ENCODE measurements around the gene AKIP1.
"Not testable (repeated sequence)": the region's sequence is repeated elsewhere in the genome, so short reads cannot be mapped to it uniquely, and the experiment has no call there.

AKIP1 gene

DNA sequence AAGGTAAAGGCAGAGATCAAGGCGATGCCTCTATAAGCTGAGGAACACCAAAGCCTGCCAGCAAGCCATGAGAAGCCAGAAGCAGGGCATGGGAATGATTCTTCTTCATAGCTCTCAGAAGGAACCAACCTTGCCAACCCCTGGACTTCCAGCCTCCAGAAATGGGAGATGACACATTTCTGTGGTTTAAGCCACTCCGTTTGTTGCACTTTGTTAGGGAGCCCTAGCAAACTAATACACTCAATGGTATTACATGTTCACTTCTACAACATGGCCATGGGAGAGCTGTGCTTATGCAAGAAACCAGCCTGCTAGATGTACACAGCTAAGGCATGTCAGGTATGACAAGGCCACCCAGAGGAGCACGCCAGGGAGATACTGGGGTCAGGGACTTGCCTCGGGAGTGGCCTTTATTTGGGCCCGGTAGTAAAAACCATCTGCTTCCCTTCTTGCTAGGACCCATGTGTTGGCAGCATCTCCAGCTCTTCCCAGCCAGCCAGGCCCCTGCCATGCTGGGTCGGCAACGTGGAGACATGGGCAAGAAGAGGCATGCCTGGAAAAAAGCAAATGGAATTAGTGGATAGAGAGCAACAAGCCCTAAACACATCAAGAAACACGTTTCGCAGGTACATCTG, 18.1 kb downstream of the AKIP1 start:
- Histone ChIP-seq H3K9me3 (no peaks in the 10 kb centered on the region), H3K4me1 (no peaks in the 10 kb centered on the region), H3K27me3 (ENCODE audit: low read depth) (no peaks in the 10 kb centered on the region), H3K4me3 (no peak overlapping the region), H3K36me3 (replicated peaks) (peaks cover 6% of the 10 kb centered on the region)
- DNase-seq (ENCODE audit: low spot score in 2 of 2) = no peak
- in situ Hi-C loops (cut with MboI; ENCODE audit: low sequenced_read_pairs) = no loop called here

DNA sequence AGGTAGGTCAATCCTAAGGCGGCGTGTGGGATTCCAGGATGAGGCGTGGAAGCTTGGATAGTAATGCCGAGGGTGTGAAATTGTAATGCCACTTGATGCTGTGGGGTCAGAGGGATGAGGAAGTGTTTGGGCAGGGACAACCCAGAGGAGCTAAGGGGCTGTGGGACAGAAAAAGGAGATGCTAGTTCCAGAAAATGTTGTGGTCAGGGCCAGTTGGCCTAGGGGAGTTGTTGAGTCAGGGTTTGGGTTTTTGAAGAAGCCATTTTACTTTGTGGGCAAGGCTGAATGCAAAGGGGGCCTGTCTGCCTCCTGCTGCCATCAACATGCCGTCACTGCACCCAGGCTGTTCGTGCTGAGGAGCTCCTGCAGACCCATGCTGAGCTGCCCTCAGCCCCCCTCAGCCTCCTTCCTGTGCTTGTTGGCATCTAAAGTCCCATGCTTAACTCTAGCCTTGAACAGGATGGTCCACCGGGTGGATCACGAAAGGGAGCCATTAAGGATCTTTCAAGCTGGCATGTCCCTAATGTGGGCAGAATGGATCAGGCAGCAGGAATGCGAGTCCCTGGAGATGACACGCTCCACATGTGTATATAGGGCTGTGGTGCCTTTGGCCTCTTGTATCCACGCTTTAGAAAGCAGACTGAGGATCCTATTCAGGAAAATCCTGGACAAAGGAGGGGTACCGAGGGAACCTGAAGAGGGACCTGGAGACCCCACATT, 19.6 kb downstream of the AKIP1 start:
- Histone ChIP-seq H3K9me3 (no peaks in the 10 kb centered on the region), H3K27me3 (ENCODE audit: low read depth) (no peaks in the 10 kb centered on the region), H3K4me1 (peaks cover 4% of the 10 kb centered on the region; the same call in 1 of the 2 replicates), H3K36me3 (replicated peaks) (no peaks in the 10 kb centered on the region), H3K4me3 (no peak overlapping the region)
- in situ Hi-C loops (cut with MboI; ENCODE audit: low sequenced_read_pairs) = no loop called here
- no peak for DNase-seq (ENCODE audit: low spot score in 2 of 2)

DNA sequence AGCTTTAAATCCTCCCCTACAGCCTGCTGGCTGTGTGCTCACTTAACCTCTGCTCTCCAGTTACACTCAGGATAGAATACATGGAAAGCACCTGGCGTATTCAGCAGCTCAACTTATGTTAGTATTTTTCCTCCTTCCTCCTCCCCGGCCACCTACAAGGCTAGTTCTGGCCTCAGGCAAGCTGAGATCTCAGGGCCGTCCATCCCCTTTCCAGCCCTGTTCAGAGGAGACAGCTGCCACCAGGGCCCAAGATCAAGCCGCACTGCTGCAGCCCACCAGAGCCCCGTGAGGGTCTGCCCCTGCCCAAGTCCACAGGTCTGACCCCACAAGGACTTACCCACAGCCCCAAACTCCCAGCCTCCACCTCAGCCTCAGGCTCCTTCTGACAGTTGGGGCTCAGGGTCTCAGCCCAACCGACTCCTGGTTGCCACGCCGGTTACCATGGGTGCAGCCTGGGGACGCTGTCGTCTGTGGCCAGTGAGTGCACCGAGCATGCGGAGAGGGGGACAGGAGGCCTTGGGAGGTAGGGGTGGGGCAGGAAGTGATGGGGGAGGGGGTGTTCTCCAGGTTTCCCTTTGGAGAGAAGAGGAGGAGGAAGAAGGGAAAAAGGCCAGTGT, 21.7 kb downstream of the AKIP1 start, which contains the start of gene C11orf16:
Gene C11orf16, minus strand, starts transcription at position 384 of the 617 bp plus-strand sequence. CDS start 639 bp downstream, outside the sequence.
- Histone ChIP-seq H3K36me3 (replicated peaks) (no peaks in the 10 kb centered on the region), H3K4me1 (peaks cover 4% of the 10 kb centered on the region; the same call in 1 of the 2 replicates), H3K9me3 (no peaks in the 10 kb centered on the region), H3K27me3 (ENCODE audit: low read depth) (no peaks in the 10 kb centered on the region), H3K4me3 (no peak within 1 kb of the TSS)
- no peak for DNase-seq (ENCODE audit: low spot score in 2 of 2)
- in situ Hi-C loops (cut with MboI; ENCODE audit: low sequenced_read_pairs) = no loop called here

DNA sequence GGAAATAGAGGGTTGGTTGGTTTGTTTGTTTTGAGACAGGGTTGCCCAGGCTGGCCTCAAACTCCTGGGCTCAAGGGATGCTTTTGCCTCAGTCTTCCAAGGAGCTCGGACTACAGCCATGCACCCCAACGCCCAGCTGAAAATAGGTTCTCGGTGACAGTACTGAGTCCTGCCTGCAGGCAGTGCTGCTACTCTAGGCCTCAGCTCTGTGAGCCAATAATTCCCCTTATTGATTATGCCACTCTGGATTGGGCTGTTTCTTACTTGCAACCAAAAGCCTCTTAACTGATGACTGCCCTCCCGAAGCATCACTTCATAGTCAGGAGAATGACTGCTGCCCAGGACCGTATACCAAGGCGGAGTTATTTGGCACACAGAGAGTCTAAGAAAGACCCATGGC, 22.9 kb downstream of the AKIP1 start:
- no peak for DNase-seq (ENCODE audit: low spot score in 2 of 2)
- no peak overlapping the region for H3K4me3 ChIP-seq

DNA sequence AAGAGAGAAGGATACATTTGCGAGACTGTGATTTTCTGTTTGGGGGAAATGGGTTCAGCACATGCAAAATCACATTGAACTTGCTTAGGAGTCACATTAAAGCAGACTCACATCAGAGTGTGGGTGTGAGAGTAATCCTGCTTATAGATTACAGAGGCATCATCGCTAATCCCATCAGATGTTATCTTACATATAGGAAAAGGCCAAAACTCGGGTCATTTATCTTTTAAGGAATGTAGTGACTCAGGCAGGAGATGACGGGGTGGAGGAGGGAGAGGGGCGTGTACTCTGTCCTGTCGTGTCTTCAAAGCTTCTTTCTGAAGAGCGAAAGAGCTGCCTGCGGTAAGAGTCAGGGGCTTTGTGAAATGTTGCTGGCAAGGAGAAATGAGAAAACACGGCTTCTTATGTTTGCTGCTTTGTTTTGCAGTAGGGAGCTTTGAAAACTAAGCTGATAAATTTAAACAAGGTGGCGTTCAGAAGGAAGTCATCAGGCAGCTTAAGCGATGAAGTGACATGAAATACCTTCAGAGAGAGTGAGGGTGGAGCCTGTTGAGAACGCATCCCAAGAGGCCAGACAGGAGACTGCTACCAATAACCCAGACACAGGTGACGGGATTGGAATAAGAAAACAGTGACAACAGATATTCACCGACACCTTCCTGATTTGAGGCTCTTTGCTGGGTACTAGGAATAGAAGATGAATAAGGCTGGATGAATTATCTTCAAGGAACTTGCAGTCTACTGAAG, 23.9 kb downstream of the AKIP1 start:
- H3K4me1 ChIP-seq = peaks cover 4% of the 10 kb centered on the region; the same call in 1 of the 2 replicates
- peak; percentile 52 to 55 for DNase-seq (ENCODE audit: low spot score in 2 of 2)
- in situ Hi-C loops (cut with MboI; ENCODE audit: low sequenced_read_pairs) = no loop called here
- no peaks in the 10 kb centered on the region for H3K27me3 ChIP-seq (ENCODE audit: low read depth)
- no peaks in the 10 kb centered on the region for H3K36me3 ChIP-seq (replicated peaks)
- H3K9me3 ChIP-seq = no peaks in the 10 kb centered on the region
- no peak overlapping the region for H3K4me3 ChIP-seq

More for the DNA sequence above, 22.9 kb downstream of the AKIP1 start:
- in situ Hi-C loops (cut with MboI; ENCODE audit: low sequenced_read_pairs) = no loop called here
- H3K4me1 ChIP-seq = peaks cover 4% of the 10 kb centered on the region; the same call in 1 of the 2 replicates
- no peaks in the 10 kb centered on the region for H3K36me3 ChIP-seq (replicated peaks)
- H3K27me3 ChIP-seq (ENCODE audit: low read depth) = no peaks in the 10 kb centered on the region
- H3K9me3 ChIP-seq = no peaks in the 10 kb centered on the region

DNA sequence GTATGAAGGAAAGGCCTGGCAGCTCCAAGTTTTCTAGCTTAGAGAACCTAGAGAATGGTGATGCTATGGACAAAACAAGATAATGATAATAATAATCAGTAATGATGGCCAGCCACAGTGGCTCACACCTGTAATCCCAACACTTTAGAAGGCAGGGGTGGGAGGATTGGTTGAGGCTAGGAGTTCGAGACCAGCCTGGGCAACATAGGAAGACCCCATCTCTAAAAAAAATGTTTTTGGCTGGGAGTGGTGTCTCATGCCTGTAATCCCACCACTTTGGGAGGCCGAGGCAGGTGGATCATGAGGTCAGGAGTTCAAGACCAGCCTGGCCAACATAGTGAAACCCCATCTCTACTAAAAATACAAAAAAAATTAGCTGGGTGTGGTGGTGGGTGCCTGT, 24.8 kb downstream of the AKIP1 start:
- H3K36me3 ChIP-seq (replicated peaks); DNase-seq (ENCODE audit: low spot score in 2 of 2); in situ Hi-C loops (cut with MboI; ENCODE audit: low sequenced_read_pairs): not testable (repeated sequence)

DNA sequence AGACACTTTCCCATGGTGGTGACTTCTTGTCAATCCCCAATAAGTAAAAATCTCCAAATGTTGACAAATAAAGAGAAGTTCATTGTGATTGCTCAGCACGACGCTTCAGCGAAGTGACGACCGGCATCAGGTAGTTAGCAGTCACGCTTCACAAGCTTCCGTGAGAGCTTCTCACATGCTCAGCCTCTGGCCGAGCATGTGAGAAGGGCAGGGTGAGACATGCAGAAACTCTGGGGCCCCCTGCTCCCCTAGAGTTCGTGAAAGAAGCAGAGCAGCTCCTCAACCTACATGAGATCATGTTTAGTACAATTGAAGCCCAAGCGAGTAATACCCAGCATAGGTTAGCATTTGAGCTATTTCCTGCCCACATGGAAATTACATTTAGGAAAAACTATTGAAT, 26.2 kb downstream of the AKIP1 start:
- no peak for DNase-seq (ENCODE audit: low spot score in 2 of 2)
- no peak overlapping the region for H3K4me3 ChIP-seq
- H3K9me3 ChIP-seq = no peaks in the 10 kb centered on the region
- no peaks in the 10 kb centered on the region for H3K36me3 ChIP-seq (replicated peaks)
- in situ Hi-C loops (cut with MboI; ENCODE audit: low sequenced_read_pairs) = no loop called here
- H3K4me1 ChIP-seq = peaks cover 4% of the 10 kb centered on the region; the same call in 1 of the 2 replicates
- no peaks in the 10 kb centered on the region for H3K27me3 ChIP-seq (ENCODE audit: low read depth)

More for the DNA sequence above, 24.8 kb downstream of the AKIP1 start:
- H3K4me1 ChIP-seq; H3K4me3 ChIP-seq; H3K27me3 ChIP-seq (ENCODE audit: low read depth); H3K9me3 ChIP-seq: not testable (repeated sequence)

DNA sequence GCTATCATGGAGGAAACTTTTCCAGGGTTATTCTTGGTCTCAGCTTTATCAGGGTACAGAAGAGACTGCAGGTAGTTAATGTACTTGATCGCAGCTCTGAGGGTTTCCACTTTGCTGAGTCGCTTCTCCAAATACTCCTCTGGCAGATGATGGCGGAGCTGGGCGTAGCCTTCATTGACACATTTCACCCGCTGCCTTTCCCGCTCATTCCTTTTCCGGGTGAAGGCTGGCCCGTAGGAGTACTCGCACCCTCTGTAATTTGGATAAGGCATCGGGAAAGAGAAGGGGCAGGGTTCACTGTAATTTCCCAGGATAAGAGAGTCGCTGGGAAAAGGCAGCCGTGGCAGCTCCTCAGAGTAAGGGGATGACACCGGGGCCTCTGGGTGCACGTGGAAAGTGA, 26.7 kb downstream of the AKIP1 start:
- Histone ChIP-seq H3K4me3 (no peak overlapping the region), H3K27me3 (ENCODE audit: low read depth) (no peaks in the 10 kb centered on the region), H3K9me3 (no peaks in the 10 kb centered on the region), H3K4me1 (peaks cover 4% of the 10 kb centered on the region; the same call in 1 of the 2 replicates), H3K36me3 (replicated peaks) (no peaks in the 10 kb centered on the region)
- in situ Hi-C loops (cut with MboI; ENCODE audit: low sequenced_read_pairs) = no loop called here
- DNase-seq (ENCODE audit: low spot score in 2 of 2) = no peak

DNA sequence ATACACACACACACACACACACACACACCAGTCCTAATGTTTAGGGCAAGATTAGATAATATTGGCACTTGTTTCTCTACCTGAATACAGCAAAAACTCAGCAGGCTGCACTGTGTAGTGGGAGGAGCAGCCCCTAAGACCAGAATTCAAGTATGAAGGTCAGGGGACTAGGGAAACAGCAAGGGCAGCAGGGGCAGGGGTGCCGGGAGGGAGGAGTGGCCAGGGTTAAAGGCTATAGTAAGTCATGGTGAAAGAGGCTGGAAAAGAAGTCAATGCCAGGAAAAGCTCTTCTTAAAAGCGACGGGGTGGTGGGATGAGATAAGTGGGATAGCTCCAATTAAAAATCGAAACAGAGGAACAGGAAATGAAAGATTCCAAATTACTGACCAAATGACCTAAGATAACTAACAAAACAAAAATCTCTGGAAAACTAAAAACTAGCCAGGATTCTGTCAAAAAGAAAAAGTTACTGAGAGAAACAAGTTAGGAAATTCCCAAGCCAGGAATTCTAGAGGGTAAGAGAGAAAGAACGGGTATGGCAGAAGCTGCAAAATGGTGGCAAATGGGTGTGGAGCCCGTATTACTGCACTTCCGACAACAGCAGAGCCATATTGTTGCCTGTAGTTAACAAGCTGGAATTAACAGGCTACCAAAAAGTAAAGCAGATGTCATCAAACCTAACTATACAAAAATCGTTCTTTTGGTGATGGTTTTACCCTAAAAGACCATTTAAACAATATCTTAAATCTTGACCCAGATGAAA, 30.5 kb downstream of the AKIP1 start:
- no peak for DNase-seq (ENCODE audit: low spot score in 2 of 2)
- Histone ChIP-seq H3K36me3 (replicated peaks) (no peaks in the 10 kb centered on the region), H3K9me3 (no peaks in the 10 kb centered on the region), H3K27me3 (ENCODE audit: low read depth) (no peaks in the 10 kb centered on the region), H3K4me1 (no peaks in the 10 kb centered on the region), H3K4me3 (no peak overlapping the region)
- in situ Hi-C loops (cut with MboI; ENCODE audit: low sequenced_read_pairs) = no loop called here

DNA sequence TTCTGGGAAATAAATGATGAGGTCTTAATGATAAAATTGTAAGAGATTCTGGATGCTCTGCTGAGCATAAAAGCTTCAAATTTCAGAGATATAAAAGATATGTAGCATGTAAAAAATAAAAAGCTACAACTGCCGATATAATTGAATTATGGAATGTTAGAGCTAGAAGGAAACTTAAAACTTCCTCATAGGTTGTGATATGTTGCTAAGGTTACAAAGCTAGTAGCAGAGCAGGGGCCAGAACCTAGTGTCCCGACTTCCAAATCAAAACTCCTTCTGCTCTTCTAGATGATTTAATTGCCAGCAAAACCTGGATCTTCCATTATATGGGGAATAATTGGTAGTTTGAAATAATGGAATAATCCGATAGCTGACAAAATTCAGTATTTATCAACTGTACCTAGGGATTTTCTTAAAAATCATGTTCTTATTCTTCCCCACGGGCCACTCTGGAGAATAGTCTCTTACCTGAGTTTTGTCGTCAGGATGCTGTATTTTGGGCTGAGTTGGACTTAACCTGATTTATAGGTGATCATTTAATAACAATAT, 31.6 kb downstream of the AKIP1 start, which contains the start of gene ASCL3:
Gene ASCL3, minus strand, starts transcription at position 499 of the 549 bp plus-strand sequence. CDS start 4,855 bp downstream, outside the sequence.
- H3K36me3 ChIP-seq (replicated peaks) = no peaks in the 10 kb centered on the region
- no peaks in the 10 kb centered on the region for H3K27me3 ChIP-seq (ENCODE audit: low read depth)
- H3K4me3 ChIP-seq = no peak within 1 kb of the TSS
- no peaks in the 10 kb centered on the region for H3K4me1 ChIP-seq
- in situ Hi-C loops (cut with MboI; ENCODE audit: low sequenced_read_pairs) = no loop called here
- no peaks in the 10 kb centered on the region for H3K9me3 ChIP-seq
- DNase-seq (ENCODE audit: low spot score in 2 of 2) = no peak

DNA sequence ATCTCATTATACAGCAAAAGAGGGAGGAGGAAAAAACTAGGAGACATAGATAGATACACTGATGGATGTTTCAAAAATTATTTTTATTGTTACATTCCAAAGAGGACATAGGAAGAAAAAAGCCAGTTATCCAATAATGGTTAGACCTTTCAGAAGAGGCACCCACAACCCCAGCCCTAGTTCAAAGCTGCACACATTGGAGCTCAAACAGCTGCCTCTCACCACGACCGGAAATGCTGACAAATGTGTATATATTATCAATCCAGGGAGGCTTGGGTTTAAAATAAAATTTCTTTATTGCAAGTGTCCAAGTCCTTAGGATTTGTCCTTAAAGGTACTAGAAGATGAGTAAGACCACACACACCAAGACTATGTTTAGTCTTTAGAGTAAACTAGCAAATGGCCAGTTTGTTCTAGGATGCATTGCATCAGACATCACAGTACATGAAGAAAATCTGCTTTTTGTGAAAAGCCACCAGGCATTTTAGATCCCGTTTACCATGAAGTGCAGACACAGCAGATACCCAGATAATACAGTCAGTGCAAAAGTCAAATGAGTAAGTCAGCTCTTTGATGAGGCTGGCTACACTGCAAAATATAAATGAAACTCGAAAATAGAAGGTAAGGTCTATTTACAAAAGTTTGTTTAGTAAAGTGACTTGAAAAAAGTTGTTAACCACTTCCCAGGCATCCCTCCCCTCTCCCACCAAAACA, 36.4 kb downstream of the AKIP1 start:
- DNase-seq (ENCODE audit: low spot score in 2 of 2) = no peak

DNA sequence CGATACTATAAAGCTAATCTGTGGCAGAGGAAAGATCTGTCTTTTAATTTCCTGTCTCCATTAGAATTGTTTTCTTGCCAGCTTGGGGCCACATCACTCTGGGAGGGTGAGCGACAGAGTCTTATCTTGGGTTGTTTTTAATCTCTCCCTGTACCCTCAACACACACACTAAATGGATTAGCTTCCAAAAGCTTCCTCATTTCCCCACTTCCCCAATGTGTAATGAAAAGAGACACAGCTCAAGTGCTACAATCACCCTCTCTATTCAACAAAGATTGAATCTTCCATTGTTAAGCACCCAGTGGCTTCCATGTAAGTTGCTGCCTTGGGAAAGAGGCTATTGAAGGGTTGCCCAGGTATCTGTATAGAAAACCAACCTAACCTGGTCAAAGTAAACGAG, 37.9 kb downstream of the AKIP1 start:
- Histone ChIP-seq H3K36me3 (replicated peaks) (peaks cover 12% of the 10 kb centered on the region), H3K4me1 (peaks cover 2% of the 10 kb centered on the region; the same call in 1 of the 2 replicates), H3K27me3 (ENCODE audit: low read depth) (no peaks in the 10 kb centered on the region), H3K9me3 (no peaks in the 10 kb centered on the region), H3K4me3 (no peak overlapping the region)
- no peak for DNase-seq (ENCODE audit: low spot score in 2 of 2)
- in situ Hi-C loops (cut with MboI; ENCODE audit: low sequenced_read_pairs) = no loop called here

More for the DNA sequence above, 36.4 kb downstream of the AKIP1 start:
- Histone ChIP-seq H3K4me3 (no peak overlapping the region), H3K27me3 (ENCODE audit: low read depth) (no peaks in the 10 kb centered on the region), H3K9me3 (no peaks in the 10 kb centered on the region), H3K4me1 (peaks cover 2% of the 10 kb centered on the region; the same call in 1 of the 2 replicates), H3K36me3 (replicated peaks) (peaks cover 5% of the 10 kb centered on the region)
- in situ Hi-C loops (cut with MboI; ENCODE audit: low sequenced_read_pairs) = no loop called here
